ENCODE measurements around the gene CTLA4. TPM values are rescaled to one million over a fixed set of nuclear protein-coding genes. Genes with fewer than 3 reads are reported as not detected.

CTLA4 gene
- total and polyA plus RNA-seq, 2 experiments from 2014 or later, result not detected

- Histone ChIP-seq H3K79me2 (replicated peaks; ENCODE audit: insufficient read depth) (no peaks in the 10 kb centered on the region), H3K36me3 (ENCODE audit: insufficient read depth) (no peaks in the 10 kb centered on the region; the same call in 1 of the 2 replicates), H3K4me2 (no peak overlapping the region), H3K4me1 (ENCODE audit: insufficient read depth) (no peaks in the 10 kb centered on the region), H3K27ac (ENCODE audit: low read depth) (no peak overlapping the region), H3F3A (replicated peaks; ENCODE audit: low read depth) (no peaks in the 10 kb centered on the region), H2AFZ (no peak overlapping the region), H3K4me3 (no peak overlapping the region), H3K27me3 (ENCODE audit: insufficient read depth) (no peaks in the 10 kb centered on the region), H4K20me1 (replicated peaks; ENCODE audit: insufficient read depth) (no peaks in the 10 kb centered on the region), H3K9me2 (ENCODE audit: insufficient read depth) (no peaks in the 10 kb centered on the region)
- no peak for TF ChIP-seq JUNB (IDR thresholded peaks at IDR 0.05; ENCODE audit: unreplicated experiment)
- Mint-ChIP-seq H3K4me3 (no peak overlapping the region), H3K27ac (no peak overlapping the region), H3K36me3 (ENCODE audit: low read depth) (peaks cover 8% of the 10 kb centered on the region; the same call in 2 of the 3 replicates), H3K9me3 (peaks cover 11% of the 10 kb centered on the region), H3K27me3 (ENCODE audit: insufficient read depth, low read depth, poor library complexity) (no peaks in the 10 kb centered on the region), H3K4me1 (no peaks in the 10 kb centered on the region)
- DNase-seq (ENCODE audit: low spot score) (no peak), ATAC-seq (no peak)
Observed at GRCh38 chr2:203898657-203899056, 31.1 kb downstream of the CTLA4 start.

GRCh38 chr2:203900253-203900652, 32.7 kb downstream of the CTLA4 start:
- Mint-ChIP-seq H3K36me3 (ENCODE audit: low read depth) (peaks cover 8% of the 10 kb centered on the region; the same call in 2 of the 3 replicates), H3K4me1 (no peaks in the 10 kb centered on the region), H3K4me3 (no peak overlapping the region), H3K9me3 (peaks cover 11% of the 10 kb centered on the region), H3K27me3 (ENCODE audit: insufficient read depth, low read depth, poor library complexity) (no peaks in the 10 kb centered on the region), H3K27ac (no peak overlapping the region)
- Histone ChIP-seq H4K20me1 (replicated peaks; ENCODE audit: insufficient read depth) (no peaks in the 10 kb centered on the region), H3K9me2 (ENCODE audit: insufficient read depth) (no peaks in the 10 kb centered on the region), H3K79me2 (replicated peaks; ENCODE audit: insufficient read depth) (no peaks in the 10 kb centered on the region), H2AFZ (no peak overlapping the region), H3K4me1 (ENCODE audit: insufficient read depth) (no peaks in the 10 kb centered on the region), H3K27me3 (ENCODE audit: insufficient read depth) (no peaks in the 10 kb centered on the region), H3K27ac (ENCODE audit: low read depth) (no peak overlapping the region), H3K4me3 (no peak overlapping the region), H3F3A (replicated peaks; ENCODE audit: low read depth) (no peaks in the 10 kb centered on the region), H3K36me3 (ENCODE audit: insufficient read depth) (no peaks in the 10 kb centered on the region; the same call in 1 of the 2 replicates), H3K4me2 (no peak overlapping the region)
- no peak for DNase-seq (ENCODE audit: low spot score)
- ATAC-seq, result no peak
- TF ChIP-seq REST (IDR thresholded peaks at IDR 0.05; ENCODE audit: unreplicated experiment) (no peak), ZNF462 (CRISPR knock-in tag; IDR thresholded peaks at IDR 0.05) (no peak), ETS1 (IDR thresholded peaks at IDR 0.05) (no peak), POLR2AphosphoS5 (IDR thresholded peaks at IDR 0.05; ENCODE audit: low read depth) (no peak), NANOG (IDR thresholded peaks at IDR 0.05; ENCODE audit: borderline replicate concordance) (no peak), CREB1 (CRISPR knock-in tag; IDR thresholded peaks at IDR 0.05; ENCODE audit: low read depth) (no peak), STAT1 (IDR thresholded peaks at IDR 0.05; ENCODE audit: unreplicated experiment) (no peak), EZH2phosphoT487 (IDR thresholded peaks at IDR 0.05; ENCODE audit: unreplicated experiment) (no peak), JUNB (IDR thresholded peaks at IDR 0.05; ENCODE audit: unreplicated experiment) (no peak), ZNF331 (CRISPR knock-in tag; IDR thresholded peaks at IDR 0.05; ENCODE audit: low read depth) (no peak)
